ENCODE results near the gene GSG1L.

GSG1L gene

DNA sequence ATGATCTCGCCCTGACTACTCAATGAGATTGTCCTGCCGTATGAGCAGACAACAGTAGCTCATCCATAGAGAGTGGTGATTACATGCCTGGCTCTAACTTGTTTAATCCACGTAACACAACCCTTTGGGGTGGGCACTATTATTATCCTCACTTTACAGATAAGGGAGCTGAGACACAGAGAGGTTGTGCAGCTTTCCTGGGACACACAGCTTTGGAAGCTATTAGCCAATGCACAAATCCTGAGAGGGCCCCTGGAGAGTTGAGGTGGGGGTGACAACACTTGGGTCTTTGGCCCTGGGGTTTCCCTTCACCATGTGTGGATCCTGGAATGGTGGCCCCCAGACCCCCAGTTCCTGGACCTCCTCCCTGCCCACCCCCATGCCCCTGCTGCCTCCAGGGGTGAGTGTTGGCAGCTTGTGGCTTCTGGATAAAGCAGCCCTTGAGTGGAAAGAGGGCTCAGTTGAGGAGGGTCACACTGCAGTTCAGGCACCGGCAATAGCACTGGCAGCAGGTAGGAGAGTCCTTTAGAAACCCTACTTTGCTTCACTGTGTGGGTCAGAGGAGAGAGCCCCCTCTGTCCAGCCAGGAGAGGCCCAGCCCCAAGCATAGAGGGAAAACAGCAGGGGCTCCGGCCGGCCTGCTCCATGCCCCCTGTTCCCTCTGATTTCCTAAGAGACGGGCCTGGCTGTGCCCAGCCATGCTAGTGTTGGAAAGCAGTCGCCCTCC lies 282.9 kb downstream of the GSG1L start:
- DNase-seq (ENCODE audit: low read depth in 1 of 2, low spot score in 1 of 2) = no peak
- no peak overlapping the region for H3K27ac ChIP-seq (replicated peaks)

DNA sequence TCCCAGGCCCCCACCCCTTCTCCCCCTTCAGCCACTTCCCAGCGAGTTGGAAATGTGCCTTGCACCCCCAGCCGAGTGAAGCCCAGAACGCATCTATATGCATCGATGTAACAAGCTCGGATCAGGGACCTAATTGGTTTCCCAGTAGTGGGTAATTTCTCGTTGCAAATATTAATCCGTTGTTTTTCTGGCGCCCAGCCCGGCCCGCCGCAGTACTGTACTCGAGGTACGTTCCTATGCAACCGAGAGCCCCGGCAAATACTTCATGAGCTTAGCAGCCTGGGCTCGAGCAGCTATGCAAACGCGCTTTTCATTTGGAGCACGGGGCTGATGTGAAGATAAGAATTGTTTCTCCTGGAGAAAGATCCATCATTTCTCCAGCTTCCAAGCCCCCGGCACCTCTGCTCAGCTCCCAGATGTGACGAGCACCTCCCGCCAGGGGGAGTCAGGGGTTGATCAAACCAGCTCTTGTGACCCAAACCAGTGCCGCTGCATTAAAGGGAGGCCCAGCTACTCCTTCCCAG lies 283.8 kb downstream of the GSG1L start:
- no peak overlapping the region for H3K4me3 ChIP-seq (replicated peaks; ENCODE audit: insufficient read depth, low read length)
- TF ChIP-seq, protein P1, sequence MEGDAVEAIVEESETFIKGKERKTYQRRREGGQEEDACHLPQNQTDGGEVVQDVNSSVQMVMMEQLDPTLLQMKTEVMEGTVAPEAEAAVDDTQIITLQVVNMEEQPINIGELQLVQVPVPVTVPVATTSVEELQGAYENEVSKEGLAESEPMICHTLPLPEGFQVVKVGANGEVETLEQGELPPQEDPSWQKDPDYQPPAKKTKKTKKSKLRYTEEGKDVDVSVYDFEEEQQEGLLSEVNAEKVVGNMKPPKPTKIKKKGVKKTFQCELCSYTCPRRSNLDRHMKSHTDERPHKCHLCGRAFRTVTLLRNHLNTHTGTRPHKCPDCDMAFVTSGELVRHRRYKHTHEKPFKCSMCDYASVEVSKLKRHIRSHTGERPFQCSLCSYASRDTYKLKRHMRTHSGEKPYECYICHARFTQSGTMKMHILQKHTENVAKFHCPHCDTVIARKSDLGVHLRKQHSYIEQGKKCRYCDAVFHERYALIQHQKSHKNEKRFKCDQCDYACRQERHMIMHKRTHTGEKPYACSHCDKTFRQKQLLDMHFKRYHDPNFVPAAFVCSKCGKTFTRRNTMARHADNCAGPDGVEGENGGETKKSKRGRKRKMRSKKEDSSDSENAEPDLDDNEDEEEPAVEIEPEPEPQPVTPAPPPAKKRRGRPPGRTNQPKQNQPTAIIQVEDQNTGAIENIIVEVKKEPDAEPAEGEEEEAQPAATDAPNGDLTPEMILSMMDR (IDR thresholded peaks at IDR 0.05; ENCODE audit: insufficient read depth, low read length) = no peak
- TF ChIP-seq GABPA (IDR thresholded peaks at IDR 0.05; ENCODE audit: low read depth) = no peak
- TF ChIP-seq SPI1 (IDR thresholded peaks at IDR 0.05; ENCODE audit: borderline replicate concordance, low read depth) = no peak
- TF ChIP-seq POLR2AphosphoS5 (IDR thresholded peaks at IDR 0.05; ENCODE audit: low read depth) = no peak
- TF ChIP-seq, protein P2, sequence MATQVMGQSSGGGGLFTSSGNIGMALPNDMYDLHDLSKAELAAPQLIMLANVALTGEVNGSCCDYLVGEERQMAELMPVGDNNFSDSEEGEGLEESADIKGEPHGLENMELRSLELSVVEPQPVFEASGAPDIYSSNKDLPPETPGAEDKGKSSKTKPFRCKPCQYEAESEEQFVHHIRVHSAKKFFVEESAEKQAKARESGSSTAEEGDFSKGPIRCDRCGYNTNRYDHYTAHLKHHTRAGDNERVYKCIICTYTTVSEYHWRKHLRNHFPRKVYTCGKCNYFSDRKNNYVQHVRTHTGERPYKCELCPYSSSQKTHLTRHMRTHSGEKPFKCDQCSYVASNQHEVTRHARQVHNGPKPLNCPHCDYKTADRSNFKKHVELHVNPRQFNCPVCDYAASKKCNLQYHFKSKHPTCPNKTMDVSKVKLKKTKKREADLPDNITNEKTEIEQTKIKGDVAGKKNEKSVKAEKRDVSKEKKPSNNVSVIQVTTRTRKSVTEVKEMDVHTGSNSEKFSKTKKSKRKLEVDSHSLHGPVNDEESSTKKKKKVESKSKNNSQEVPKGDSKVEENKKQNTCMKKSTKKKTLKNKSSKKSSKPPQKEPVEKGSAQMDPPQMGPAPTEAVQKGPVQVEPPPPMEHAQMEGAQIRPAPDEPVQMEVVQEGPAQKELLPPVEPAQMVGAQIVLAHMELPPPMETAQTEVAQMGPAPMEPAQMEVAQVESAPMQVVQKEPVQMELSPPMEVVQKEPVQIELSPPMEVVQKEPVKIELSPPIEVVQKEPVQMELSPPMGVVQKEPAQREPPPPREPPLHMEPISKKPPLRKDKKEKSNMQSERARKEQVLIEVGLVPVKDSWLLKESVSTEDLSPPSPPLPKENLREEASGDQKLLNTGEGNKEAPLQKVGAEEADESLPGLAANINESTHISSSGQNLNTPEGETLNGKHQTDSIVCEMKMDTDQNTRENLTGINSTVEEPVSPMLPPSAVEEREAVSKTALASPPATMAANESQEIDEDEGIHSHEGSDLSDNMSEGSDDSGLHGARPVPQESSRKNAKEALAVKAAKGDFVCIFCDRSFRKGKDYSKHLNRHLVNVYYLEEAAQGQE (IDR thresholded peaks at IDR 0.05; ENCODE audit: insufficient replicate concordance, low read depth) = no peak
- DNase-seq (ENCODE audit: low read depth in 1 of 2, low spot score in 1 of 2) = no peak
- no peaks in the 10 kb centered on the region for H3K27me3 ChIP-seq (ENCODE audit: insufficient read depth, poor library complexity, severe bottlenecking)
- no peak overlapping the region for H3K27ac ChIP-seq (replicated peaks)

More for the DNA sequence above, 282.9 kb downstream of the GSG1L start:
- no peak overlapping the region for H3K4me3 ChIP-seq (replicated peaks; ENCODE audit: insufficient read depth, low read length)
- H3K27me3 ChIP-seq (ENCODE audit: insufficient read depth, poor library complexity, severe bottlenecking) = no peaks in the 10 kb centered on the region
- TF ChIP-seq GABPA (IDR thresholded peaks at IDR 0.05; ENCODE audit: low read depth) (no peak), SPI1 (IDR thresholded peaks at IDR 0.05; ENCODE audit: borderline replicate concordance, low read depth) (no peak), POLR2AphosphoS5 (IDR thresholded peaks at IDR 0.05; ENCODE audit: low read depth) (no peak)
- TF ChIP-seq, protein P2 (IDR thresholded peaks at IDR 0.05; ENCODE audit: insufficient replicate concordance, low read depth) = no peak
- TF ChIP-seq, protein P1 (IDR thresholded peaks at IDR 0.05; ENCODE audit: insufficient read depth, low read length) = no peak

DNA sequence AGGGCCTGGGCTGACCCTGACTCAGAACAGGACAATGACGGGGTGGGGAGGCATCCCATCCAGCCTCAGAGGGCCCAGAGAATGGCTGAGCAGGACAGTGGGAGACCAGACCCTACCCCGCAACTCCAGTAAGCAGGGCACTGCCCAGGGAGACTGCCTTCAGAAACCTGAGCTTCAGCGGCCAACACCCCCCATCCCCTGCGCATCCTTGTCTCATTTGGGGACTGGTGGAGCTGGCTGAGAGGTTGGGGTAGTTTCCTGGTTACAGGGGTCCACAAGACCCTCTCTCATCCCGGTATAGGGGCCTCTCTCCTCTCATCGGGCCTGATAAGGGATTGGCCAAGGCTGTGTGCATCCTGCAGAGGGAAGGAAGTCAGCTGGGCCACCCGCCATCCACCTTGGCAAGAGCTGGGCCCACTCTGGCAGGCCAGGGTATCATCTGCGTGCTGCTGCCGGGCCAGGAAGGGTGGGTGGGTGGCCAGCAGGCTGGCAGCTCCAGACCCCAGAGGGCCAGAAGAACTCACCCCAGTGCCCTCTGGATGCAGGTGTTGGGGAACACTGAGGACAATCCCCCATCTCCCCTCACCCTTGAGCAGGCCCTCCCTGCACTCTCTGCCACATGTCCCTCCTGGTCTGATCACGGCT lies 284.5 kb downstream of the GSG1L start:
- H3K27me3 ChIP-seq (ENCODE audit: insufficient read depth, poor library complexity, severe bottlenecking) = no peaks in the 10 kb centered on the region
- no peak for DNase-seq (ENCODE audit: low read depth in 1 of 2, low spot score in 1 of 2)
- H3K4me3 ChIP-seq (replicated peaks; ENCODE audit: insufficient read depth, low read length) = no peak overlapping the region
- H3K27ac ChIP-seq (replicated peaks) = no peak overlapping the region
- TF ChIP-seq SPI1 (IDR thresholded peaks at IDR 0.05; ENCODE audit: borderline replicate concordance, low read depth) (no peak), GABPA (IDR thresholded peaks at IDR 0.05; ENCODE audit: low read depth) (no peak), POLR2AphosphoS5 (IDR thresholded peaks at IDR 0.05; ENCODE audit: low read depth) (no peak)
- TF ChIP-seq, protein P2 (IDR thresholded peaks at IDR 0.05; ENCODE audit: insufficient replicate concordance, low read depth) = no peak
- TF ChIP-seq, protein P1 (IDR thresholded peaks at IDR 0.05; ENCODE audit: insufficient read depth, low read length) = no peak

Data from HL-60 (cell line).